Brain microvascular endothelial cell (primary cell): ENCODE results near the gene AZU1.

ENCODE experiments used
- DNase-seq: peaks from one replicate; pipeline ENCODE4 v3.0.0-alpha.2; 2020
- H3K27ac ChIP-seq: fragments of 250-450 bp; sonication (Bioruptor Pico); 2 replicates; pipeline ENCODE4 v1.5.1; 2020; ENCODE audit warnings: mild to moderate bottlenecking, moderate library complexity
- H3K27me3 ChIP-seq: fragments of 250-450 bp; sonication (Bioruptor Pico); replicated peaks from 2 replicates; pipeline ENCODE4 v1.5.1; 2020; ENCODE audit warnings: mild to moderate bottlenecking
- H3K36me3 ChIP-seq: fragments of 250-450 bp; sonication (Bioruptor Pico); replicated peaks from 2 replicates; pipeline ENCODE4 v1.5.1; 2020; ENCODE audit warnings: mild to moderate bottlenecking
- H3K4me3 ChIP-seq: 2 replicates; pipeline ENCODE4 v1.5.1; 2011; ENCODE audit warnings: low read depth, mild to moderate bottlenecking, control low read depth, low read length, moderate library complexity
- CTCF ChIP-seq: IDR thresholded peaks from 2 replicates; pipeline ENCODE4 v1.5.1; 2011; ENCODE audit warnings: low read depth, mild to moderate bottlenecking, moderate library complexity, low read length, control low read depth, inconsistent platforms; ENCODE audit errors: missing control alignments
- in situ Hi-C: cut with HindIII; loops from 2 replicates; pipeline ENCODE4 v1.10.0; 2017; ENCODE audit warnings: low sequenced_read_pairs, low pct_ligation_motif_present

Gene AZU1

GRCh38 chr19:823565-824121 is 4.0 kb upstream of the AZU1 start:
- no peak for TF ChIP-seq CTCF
- H3K27me3 ChIP-seq = peaks cover 2% of the 10 kb centered on the region
- no peaks in the 10 kb centered on the region for H3K36me3 ChIP-seq
- no peak for DNase-seq
- H3K27ac ChIP-seq = no peak overlapping the region
- H3K4me3 ChIP-seq = no peak overlapping the region
- in situ Hi-C loops = no loop called here

- Histone ChIP-seq H3K36me3 (no peaks in the 10 kb centered on the region), H3K27me3 (peaks cover 2% of the 10 kb centered on the region), H3K4me3 (no peak overlapping the region), H3K27ac (no peak overlapping the region)
- DNase-seq = no peak
- in situ Hi-C loops = no loop called here
- TF ChIP-seq CTCF = no peak
Measured at GRCh38 chr19:824885-825284, 2.8 kb upstream of the AZU1 start.

- in situ Hi-C loops = no loop called here
- DNase-seq = no peak
- Histone ChIP-seq H3K4me3 (no peak overlapping the region), H3K27me3 (peaks cover 2% of the 10 kb centered on the region), H3K36me3 (no peaks in the 10 kb centered on the region), H3K27ac (no peak overlapping the region)
- TF ChIP-seq CTCF = no peak
Measured at GRCh38 chr19:825897-826644, 1.6 kb upstream of the AZU1 start.

- DNase-seq = no peak
- Histone ChIP-seq H3K36me3 (no peaks in the 10 kb centered on the region), H3K27ac (no peak overlapping the region), H3K4me3 (no peak overlapping the region), H3K27me3 (no peaks in the 10 kb centered on the region)
- no peak for TF ChIP-seq CTCF
- in situ Hi-C loops = no loop called here
Measured at GRCh38 chr19:827314-827709, 325 bp upstream of the AZU1 start.

- no peak overlapping the region for H3K27ac ChIP-seq
- H3K4me3 ChIP-seq = no peak overlapping the region
- DNase-seq = no peak
- H3K36me3 ChIP-seq = no peaks in the 10 kb centered on the region
- no peaks in the 10 kb centered on the region for H3K27me3 ChIP-seq
- TF ChIP-seq CTCF = no peak
- in situ Hi-C loops = no loop called here
Measured at GRCh38 chr19:829129-829758, 1.6 kb downstream of the AZU1 start.
